DND-41 (cell line): ENCODE measurements around the gene CCDC92B.

Experiments used
- ATAC-seq: fragments of 200-7000 bp; cut with Tn5 transposase; 3 replicates; pipeline ENCODE4 v1.9.1; 2021; ENCODE audit warnings: low read depth; ENCODE audit not compliant: insufficient read depth
- DNase-seq: peaks from one replicate; pipeline ENCODE4 v3.0.0-alpha.2; 2020
- H2AFZ ChIP-seq: 2 replicates; pipeline ENCODE4 v1.6.0; 2012; ENCODE audit warnings: low read depth, low read length
- H3K27ac ChIP-seq: 2 replicates; pipeline ENCODE4 v1.5.1; 2012; ENCODE audit warnings: low read length, inconsistent platforms
- H3K27me3 ChIP-seq: fragments of 200-600 bp; sonication (generic); 2 replicates; pipeline ENCODE4 v1.6.0; 2012; ENCODE audit warnings: low read length, mild to moderate bottlenecking, inconsistent platforms; ENCODE audit not compliant: insufficient read depth, poor library complexity
- H3K36me3 ChIP-seq: 2 replicates; pipeline ENCODE4 v1.5.1; 2012; ENCODE audit warnings: low read length, inconsistent platforms; ENCODE audit not compliant: insufficient read depth
- H3K4me1 ChIP-seq: 2 replicates; pipeline ENCODE4 v1.5.1; 2012; ENCODE audit warnings: mild to moderate bottlenecking, low read length; ENCODE audit not compliant: insufficient read depth
- H3K4me2 ChIP-seq: 2 replicates; pipeline ENCODE4 v1.6.0; 2012; ENCODE audit warnings: mild to moderate bottlenecking, moderate library complexity, low read length, inconsistent platforms; ENCODE audit not compliant: insufficient read depth
- H3K4me3 ChIP-seq, 2 experiments: fragments of 200-600 bp in 1 of 2; shearing (Covaris generic) in 1 of 2; 2 replicates each; pipeline ENCODE4 v1.5.1; 2012 to 2016; ENCODE audit warnings: inconsistent platforms in 2 of 2, low read length in 2 of 2, mild to moderate bottlenecking in 2 of 2, low read depth in 1 of 2, moderate library complexity in 1 of 2
- H3K79me2 ChIP-seq: 2 replicates; pipeline ENCODE4 v1.6.0; 2012; ENCODE audit warnings: low read length, inconsistent platforms; ENCODE audit not compliant: insufficient read depth
- H3K9ac ChIP-seq: 2 replicates; pipeline ENCODE4 v1.6.0; 2012; ENCODE audit warnings: low read depth, mild to moderate bottlenecking, inconsistent platforms, low read length, moderate library complexity
- H3K9me3 ChIP-seq: 2 replicates; pipeline ENCODE4 v1.5.1; 2012; ENCODE audit warnings: low read length, moderate library complexity, mild to moderate bottlenecking, inconsistent platforms; ENCODE audit not compliant: insufficient read depth, severe bottlenecking
- H4K20me1 ChIP-seq: 2 replicates; pipeline ENCODE4 v1.6.0; 2012; ENCODE audit warnings: low read length; ENCODE audit not compliant: insufficient read depth
- EZH2 ChIP-seq: IDR thresholded peaks from 3 replicates; pipeline ENCODE4 v1.6.1; 2012; ENCODE audit warnings: borderline replicate concordance, low read depth, mild to moderate bottlenecking, moderate library complexity, low read length, inconsistent platforms; ENCODE audit not compliant: severe bottlenecking
- TF ChIP-seq, protein P1 (sequence below): IDR thresholded peaks from 2 replicates; pipeline ENCODE4 v1.5.1; 2012; ENCODE audit warnings: borderline replicate concordance, low read length, moderate library complexity, mild to moderate bottlenecking; ENCODE audit not compliant: poor library complexity, severe bottlenecking; ENCODE audit errors: extremely low read depth

The CCDC92B gene

DNA sequence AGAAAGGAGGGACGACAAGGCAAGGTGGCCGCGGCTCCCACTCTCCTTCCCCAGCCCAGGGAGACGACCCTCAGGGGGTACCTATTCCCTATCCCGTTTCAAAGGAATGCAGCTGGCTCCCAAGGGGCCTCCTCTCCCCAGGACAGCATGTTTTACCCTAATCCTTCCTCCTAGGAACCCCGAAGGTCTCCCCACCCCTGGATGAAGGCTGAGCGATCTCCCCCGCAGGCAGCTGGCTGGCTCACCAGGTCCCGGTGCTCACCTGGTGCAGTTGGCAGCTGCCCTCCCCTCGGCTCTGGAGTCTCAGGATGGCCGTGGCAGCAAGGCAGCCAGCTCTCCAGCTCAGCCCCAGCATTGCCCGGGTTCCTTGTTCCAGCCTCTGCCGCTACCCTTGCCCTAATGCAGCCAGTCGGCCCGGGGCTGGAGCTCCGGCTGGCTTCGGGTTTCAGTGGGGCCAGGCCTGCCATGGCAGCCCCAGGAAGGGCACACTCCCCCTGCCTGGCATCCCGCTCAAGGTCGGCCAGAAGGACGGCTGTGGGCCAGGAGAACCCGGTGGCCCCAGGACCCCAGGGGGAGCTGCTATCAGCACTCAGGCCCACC is 42.4 kb downstream of the CCDC92B start:
- H3K79me2 ChIP-seq: peaks cover 83% of the 10 kb centered on the region
- H3K4me2 ChIP-seq: 0 out of 2 replicates have a peak overlapping the region, but pooled peaks have one; percentile 15
- TF ChIP-seq EZH2: no peak
- TF ChIP-seq, protein P1, sequence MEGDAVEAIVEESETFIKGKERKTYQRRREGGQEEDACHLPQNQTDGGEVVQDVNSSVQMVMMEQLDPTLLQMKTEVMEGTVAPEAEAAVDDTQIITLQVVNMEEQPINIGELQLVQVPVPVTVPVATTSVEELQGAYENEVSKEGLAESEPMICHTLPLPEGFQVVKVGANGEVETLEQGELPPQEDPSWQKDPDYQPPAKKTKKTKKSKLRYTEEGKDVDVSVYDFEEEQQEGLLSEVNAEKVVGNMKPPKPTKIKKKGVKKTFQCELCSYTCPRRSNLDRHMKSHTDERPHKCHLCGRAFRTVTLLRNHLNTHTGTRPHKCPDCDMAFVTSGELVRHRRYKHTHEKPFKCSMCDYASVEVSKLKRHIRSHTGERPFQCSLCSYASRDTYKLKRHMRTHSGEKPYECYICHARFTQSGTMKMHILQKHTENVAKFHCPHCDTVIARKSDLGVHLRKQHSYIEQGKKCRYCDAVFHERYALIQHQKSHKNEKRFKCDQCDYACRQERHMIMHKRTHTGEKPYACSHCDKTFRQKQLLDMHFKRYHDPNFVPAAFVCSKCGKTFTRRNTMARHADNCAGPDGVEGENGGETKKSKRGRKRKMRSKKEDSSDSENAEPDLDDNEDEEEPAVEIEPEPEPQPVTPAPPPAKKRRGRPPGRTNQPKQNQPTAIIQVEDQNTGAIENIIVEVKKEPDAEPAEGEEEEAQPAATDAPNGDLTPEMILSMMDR: no peak
- H3K4me1 ChIP-seq: peaks cover 43% of the 10 kb centered on the region
- no peak overlapping the region for H2AFZ ChIP-seq
- H3K4me3 ChIP-seq: no peak overlapping the region
- H3K9me3 ChIP-seq: no peaks in the 10 kb centered on the region
- H3K27ac ChIP-seq: no peak overlapping the region
- no peak for ATAC-seq
- no peak overlapping the region for H3K9ac ChIP-seq
- peaks cover 36% of the 10 kb centered on the region for H3K36me3 ChIP-seq
- H4K20me1 ChIP-seq: peaks cover 83% of the 10 kb centered on the region
- H3K27me3 ChIP-seq: no peaks in the 10 kb centered on the region
- no peak for DNase-seq

DNA sequence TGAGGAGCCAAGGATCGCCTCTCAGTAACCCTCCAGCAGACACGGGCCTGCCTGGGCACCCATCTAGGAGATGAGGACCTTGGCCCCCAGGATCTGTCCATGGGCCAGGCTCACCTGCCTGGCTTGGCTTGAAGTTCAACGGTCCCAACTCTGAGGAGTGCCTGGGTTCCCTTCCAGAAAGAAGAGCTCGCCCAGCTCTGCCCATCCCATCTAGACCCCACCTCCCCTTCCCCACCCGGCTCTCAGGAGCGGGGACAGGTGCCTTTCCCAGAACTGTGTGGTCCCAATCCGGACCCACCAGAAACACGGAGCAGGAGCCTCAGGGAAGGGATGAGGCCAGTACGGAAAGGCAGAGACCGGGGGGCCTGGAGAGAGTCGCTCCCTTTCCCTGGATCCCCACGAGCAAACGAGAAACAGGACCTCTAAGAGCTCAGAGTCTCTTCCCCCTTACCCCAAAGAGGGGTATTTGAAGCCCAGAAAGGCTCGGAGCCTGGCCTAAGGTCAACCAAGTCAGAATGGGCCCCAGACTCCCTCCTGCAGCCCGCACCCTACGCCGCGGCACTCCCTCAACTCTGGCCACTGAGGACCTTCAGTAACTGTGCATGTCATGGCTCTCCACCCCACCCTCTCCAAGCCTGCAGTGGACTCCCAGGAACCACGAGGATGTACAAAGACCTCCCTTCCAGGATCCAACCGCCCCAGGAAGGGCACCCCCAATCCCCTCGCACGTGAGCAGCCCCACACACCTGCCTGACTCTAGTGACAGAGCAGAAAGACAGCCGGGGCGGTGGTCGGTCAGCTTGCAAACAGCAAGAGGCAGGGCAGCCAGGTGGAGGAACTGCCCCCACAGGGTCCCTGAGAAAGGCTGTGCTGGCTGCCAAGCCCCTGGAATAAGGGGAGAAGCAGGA is 43.3 kb downstream of the CCDC92B start:
- DNase-seq (no peak), ATAC-seq (no peak)
- Histone ChIP-seq H2AFZ (no peak overlapping the region), H3K27me3 (no peaks in the 10 kb centered on the region), H3K36me3 (peaks cover 44% of the 10 kb centered on the region), H3K79me2 (peaks cover 75% of the 10 kb centered on the region), H3K4me2 (no peak overlapping the region), H3K4me3 (no peak overlapping the region), H3K4me1 (peaks cover 40% of the 10 kb centered on the region), H4K20me1 (peaks cover 82% of the 10 kb centered on the region), H3K9ac (no peak overlapping the region), H3K9me3 (no peaks in the 10 kb centered on the region), H3K27ac (no peak overlapping the region)
- TF ChIP-seq, protein P1: no peak
- TF ChIP-seq EZH2: no peak

DNA sequence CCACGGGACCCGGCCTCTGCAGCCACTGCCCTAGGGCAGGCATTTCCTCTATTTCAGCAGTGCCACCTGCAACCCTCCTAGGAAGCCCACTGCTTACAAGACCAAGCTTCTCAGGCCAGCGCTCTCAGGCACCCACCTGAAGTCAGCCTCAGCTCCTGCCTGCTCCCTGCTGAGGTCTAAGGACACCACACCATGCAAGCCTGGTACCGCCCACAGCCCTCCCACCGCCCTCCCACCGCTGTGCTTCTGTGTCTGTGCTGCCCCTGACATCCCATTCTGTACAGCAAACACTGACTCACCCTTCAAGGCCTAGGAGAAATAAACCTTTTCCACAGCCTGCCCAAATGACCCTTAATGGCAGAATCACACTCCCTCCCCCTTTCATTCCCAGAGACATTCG is 44.2 kb downstream of the CCDC92B start:
- no peak for ATAC-seq
- peaks cover 66% of the 10 kb centered on the region for H3K79me2 ChIP-seq
- no peak overlapping the region for H3K27ac ChIP-seq
- no peak overlapping the region for H3K4me3 ChIP-seq
- H3K36me3 ChIP-seq: peaks cover 53% of the 10 kb centered on the region
- no peak for TF ChIP-seq EZH2
- TF ChIP-seq, protein P1: no peak
- no peak for DNase-seq
- H2AFZ ChIP-seq: no peak overlapping the region
- no peaks in the 10 kb centered on the region for H3K9me3 ChIP-seq
- no peak overlapping the region for H3K9ac ChIP-seq
- H3K27me3 ChIP-seq: no peaks in the 10 kb centered on the region
- H3K4me2 ChIP-seq: no peak overlapping the region
- H3K4me1 ChIP-seq: peaks cover 32% of the 10 kb centered on the region
- H4K20me1 ChIP-seq: peaks cover 77% of the 10 kb centered on the region
